Adrenal gland (tissue), 12 donors: ENCODE results near the gene HOXB13. TPM values are rescaled to one million over a fixed set of nuclear protein-coding genes. Genes with fewer than 3 reads are reported as not detected.

ENCODE experiments used
- DNase-seq, 7 donors: peaks; one replicate each; pipeline ENCODE4 v3.0.0-alpha.2; 2019 to 2020
- H3K27ac ChIP-seq, 5 donors: fragments of 200-600 bp; sonication (generic) in 4 of 5; 1 replicate in 3 of 5; 2 replicates in 2 of 5; pipeline versions ENCODE4 v1.5.1 to v1.8.0; 2016 to 2020; ENCODE audit warnings: mild to moderate bottlenecking in 1 of 5
- H3K27me3 ChIP-seq: fragments of 200-600 bp; 2 replicates; pipeline ENCODE4 v1.8.0; 2021
- H3K36me3 ChIP-seq, 2 donors: fragments of 200-600 bp; replicated peaks in 1 of 2; 1 replicate in 1 of 2; 2 replicates in 1 of 2; pipeline versions ENCODE4 v1.5.1 to v1.8.0; 2018 to 2022
- H3K4me1 ChIP-seq, 2 donors: fragments of 200-600 bp; replicated peaks in 1 of 2; 1 replicate in 1 of 2; 2 replicates in 1 of 2; pipeline versions ENCODE4 v1.5.1 to v1.8.0; 2018 to 2021
- H3K4me3 ChIP-seq, 4 donors: fragments of 200-600 bp; sonication (generic) in 3 of 4; one replicate each; pipeline ENCODE4 v1.5.1; 2016 to 2018
- H3K9me3 ChIP-seq, 3 donors: fragments of 200-600 bp; sonication (generic) in 1 of 3; replicated peaks in 1 of 3; 1 replicate in 2 of 3; 2 replicates in 1 of 3; pipeline versions ENCODE4 v1.5.1 to v1.8.0; 2016 to 2021
- CTCF ChIP-seq, 6 experiments: fragments of 450-650 bp in 4 of 6; fragments of 200-600 bp in 2 of 6; sonication (generic) in 1 of 6; IDR thresholded peaks; 1 replicate in 5 of 6; 2 replicates in 1 of 6; pipeline versions ENCODE4 v1.5.1 to v1.8.0; 2016 to 2021; ENCODE audit warnings: antibody characterized with exemption in 6 of 6, mild to moderate bottlenecking in 2 of 6, moderate library complexity in 1 of 6
- POLR2A ChIP-seq, 2 donors: fragments of 450-650 bp; IDR thresholded peaks; one replicate each; pipeline ENCODE4 v1.6.1; 2017; ENCODE audit warnings: antibody characterized with exemption in 2 of 2, mild to moderate bottlenecking in 2 of 2, moderate library complexity in 1 of 2
- WGBS, 4 donors: extraction: QIAGEN DNeasy Blood & Tissue Kit in 2 of 4; methylation state at CpG; one replicate each; pipeline versions ENCODE4 v1.1.5 to v1.1.7; 2013 to 2017; 5-methylcytosine and 5-hydroxymethylcytosine counted together
- intact Hi-C, 2 donors: fragments of 100-400 bp; cut with DNase I; formaldehyde crosslinking; loops; one replicate each; pipeline versions ENCODE4 v1.14.1 to v1.15.0; 2022 to 2023
- polyA plus RNA-seq, 3 donors: library from polyadenylated mRNA; stranded (reverse); fragments of 200-250 nt in 2 of 3; fragments of 350-450 nt in 1 of 3; fragmentation: Illumina TruSeq in 1 of 3; extraction: RNeasy Lipid Tissue Mini Kit (QIAGEN cat#74804) in 1 of 3; gene quantifications; one replicate each; pipeline ENCODE4 v1.2.3, GENCODE V29; 2013 to 2014
- total RNA-seq, 9 donors: library from RNA; depleted of rRNA in 4 of 9; stranded (reverse); fragments of >200 nt in 4 of 9; fragments of 120-200 nt in 1 of 9; fragmentation: NEBNext Ultra II Directional in 1 of 9; extraction: Animal tissue kit (Norgen Biotek cat#: 25700) in 1 of 9; gene quantifications; one replicate each; pipeline versions ENCODE4 v1.1.0 to v1.2.4, GENCODE V29; 2013 to 2023
- donor health status: healthy with polysubstance abuse.
- donor health status: Bipolar disorder and iron deficiency.
- donor health status: DM: yes; HTN: yes; CAD: no.
- donor health status: DM: no; HTN: no; CAD: no.
- donor health status: DM: no; HTN: no; CAD: no.
- donor health status: DM: yes; HTN: yes; CAD: no.

The HOXB13 gene
- total and polyA plus RNA-seq, 12 donors = 0.07 to 0.11 TPM; not detected in 10

GRCh38 chr17:48732688-48733629, 4.4 kb upstream of the HOXB13 start:
- Histone ChIP-seq H3K4me3 (no peak overlapping the region), H3K4me1 (no peaks in the 10 kb centered on the region), H3K9me3 (no peaks in the 10 kb centered on the region), H3K27me3 (peaks cover 94% of the 10 kb centered on the region), H3K36me3 (no peaks in the 10 kb centered on the region), H3K27ac (no peak overlapping the region)
- TF ChIP-seq CTCF (IDR thresholded peaks at IDR 0.05) (no peak), POLR2A (IDR thresholded peaks at IDR 0.05) (no peak)
- intact Hi-C loops = no loop called here
- DNase-seq = no peak
- 8 to 15% (median 11%) methylated on average over 15 to 50 of the region's 50 CpGs for WGBS, 4 donors

GRCh38 chr17:48731355-48731754, 2.8 kb upstream of the HOXB13 start:
- TF ChIP-seq CTCF (IDR thresholded peaks at IDR 0.05) (no peak), POLR2A (IDR thresholded peaks at IDR 0.05) (no peak)
- Histone ChIP-seq H3K27ac (no peak overlapping the region), H3K9me3 (no peaks in the 10 kb centered on the region), H3K4me3 (no peak overlapping the region), H3K4me1 (no peaks in the 10 kb centered on the region), H3K36me3 (no peaks in the 10 kb centered on the region), H3K27me3 (peaks cover 94% of the 10 kb centered on the region)
- no peak for DNase-seq
- intact Hi-C loops = no loop called here

- intact Hi-C loops = no loop called here
- Histone ChIP-seq H3K27ac (no peak overlapping the region), H3K4me1 (peaks cover 0 to under 1% of the 10 kb centered on the region in 2 donors), H3K27me3 (peaks cover 96% of the 10 kb centered on the region), H3K4me3 (no peak overlapping the region), H3K36me3 (no peaks in the 10 kb centered on the region), H3K9me3 (no peaks in the 10 kb centered on the region)
- DNase-seq = no peak
- no peak for TF ChIP-seq POLR2A (IDR thresholded peaks at IDR 0.05)
- no peak for TF ChIP-seq CTCF (IDR thresholded peaks at IDR 0.05)
- 33 to 54% (median 37%) methylated on average over 3 of the region's 3 CpGs for WGBS, 4 donors
These were observed 1.6 kb upstream of the HOXB13 start for GRCh38 chr17:48730240-48730550.

- H3K9me3 ChIP-seq = no peaks in the 10 kb centered on the region
- no peaks in the 10 kb centered on the region for H3K36me3 ChIP-seq
- no peak for TF ChIP-seq POLR2A (IDR thresholded peaks at IDR 0.05)
- no peak for TF ChIP-seq CTCF (IDR thresholded peaks at IDR 0.05)
- H3K27ac ChIP-seq = no peak overlapping the region
- DNase-seq = no peak
- peaks cover 0 to 6% of the 10 kb centered on the region in 2 donors for H3K4me1 ChIP-seq
- H3K4me3 ChIP-seq = no peak overlapping the region
- 9 to 12% (median 11%) methylated on average over 19 of the region's 19 CpGs for WGBS, 4 donors
- peaks cover 96% of the 10 kb centered on the region for H3K27me3 ChIP-seq
- intact Hi-C loops = loop anchor here (5.0 kb wide), 2 partner anchors 63 to 148 kb away; no protein-coding TSS in a partner anchor
These were observed 1.0 kb upstream of the HOXB13 start for GRCh38 chr17:48729335-48730239.
